Measurements from ENCODE around the gene MYMK. TPM values are rescaled to one million over a fixed set of nuclear protein-coding genes. Genes with fewer than 3 reads are reported as not detected.
A peak's percentile ranks its signal among the peaks of the same experiment; 100 is the strongest.

MYMK gene
- total RNA-seq, 1 experiment from 2014 or later, result not detected

- no peaks in the 10 kb centered on the region for H3K9me3 ChIP-seq
- H3K36me3 ChIP-seq, result no peaks in the 10 kb centered on the region
- no peaks in the 10 kb centered on the region for H3K27me3 ChIP-seq
Measured at GRCh38 chr9:133528001-133528875, 3.5 kb upstream of the MYMK start.

GRCh38 chr9:133527444-133527920 lies 2.7 kb upstream of the MYMK start:
- Histone ChIP-seq H3K9me3 (no peaks in the 10 kb centered on the region), H3K36me3 (no peaks in the 10 kb centered on the region), H3K27me3 (no peaks in the 10 kb centered on the region), H3K4me3 (no peak overlapping the region)
- DNase-seq, result no peak

More at GRCh38 chr9:133528001-133528875, 3.5 kb upstream of the MYMK start:
- no peak overlapping the region for H3K4me3 ChIP-seq
- DNase-seq, result no peak

- no peaks in the 10 kb centered on the region for H3K27me3 ChIP-seq
- H3K9me3 ChIP-seq, result no peaks in the 10 kb centered on the region
- H3K36me3 ChIP-seq, result no peaks in the 10 kb centered on the region
- H3K4me3 ChIP-seq, result no peak overlapping the region
- DNase-seq, result peak; percentile 44
Measured at GRCh38 chr9:133526721-133527321, 2.1 kb upstream of the MYMK start.

- no peaks in the 10 kb centered on the region for H3K9me3 ChIP-seq
- DNase-seq, result no peak
- H3K4me3 ChIP-seq, result no peak overlapping the region
- H3K36me3 ChIP-seq, result no peaks in the 10 kb centered on the region
- no peaks in the 10 kb centered on the region for H3K27me3 ChIP-seq
Measured at GRCh38 chr9:133525677-133526076, 918 bp upstream of the MYMK start.

- no peak for DNase-seq
- no peaks in the 10 kb centered on the region for H3K27me3 ChIP-seq
- H3K9me3 ChIP-seq, result no peaks in the 10 kb centered on the region
- no peaks in the 10 kb centered on the region for H3K36me3 ChIP-seq
- no peak overlapping the region for H3K4me3 ChIP-seq
Measured at GRCh38 chr9:133524146-133524545, 613 bp downstream of the MYMK start.

- H3K4me3 ChIP-seq, result no peak overlapping the region
- no peaks in the 10 kb centered on the region for H3K27me3 ChIP-seq
- DNase-seq, result no peak
- no peaks in the 10 kb centered on the region for H3K36me3 ChIP-seq
- no peaks in the 10 kb centered on the region for H3K9me3 ChIP-seq
Measured at GRCh38 chr9:133523106-133523505, 1.7 kb downstream of the MYMK start.

- Histone ChIP-seq H3K9me3 (no peaks in the 10 kb centered on the region), H3K27me3 (no peaks in the 10 kb centered on the region), H3K4me3 (no peak overlapping the region), H3K36me3 (no peaks in the 10 kb centered on the region)
- no peak for DNase-seq
Measured at GRCh38 chr9:133522073-133522910, 2.5 kb downstream of the MYMK start.

- H3K27me3 ChIP-seq, result no peaks in the 10 kb centered on the region
- no peaks in the 10 kb centered on the region for H3K9me3 ChIP-seq
- no peaks in the 10 kb centered on the region for H3K36me3 ChIP-seq
- no peak for DNase-seq
- H3K4me3 ChIP-seq, result no peak overlapping the region
Measured at GRCh38 chr9:133521122-133522072, 3.4 kb downstream of the MYMK start.

GRCh38 chr9:133520121-133520835 lies 4.5 kb downstream of the MYMK start:
- H3K4me3 ChIP-seq, result no peak overlapping the region
- H3K36me3 ChIP-seq, result no peaks in the 10 kb centered on the region
- H3K9me3 ChIP-seq, result no peaks in the 10 kb centered on the region
- no peaks in the 10 kb centered on the region for H3K27me3 ChIP-seq
- no peak for DNase-seq

- no peak for DNase-seq
- Histone ChIP-seq H3K36me3 (no peaks in the 10 kb centered on the region), H3K27me3 (no peaks in the 10 kb centered on the region), H3K4me3 (no peak overlapping the region), H3K9me3 (no peaks in the 10 kb centered on the region)
Measured at GRCh38 chr9:133519693-133520092, 5.1 kb downstream of the MYMK start.

GRCh38 chr9:133518706-133519449 lies 5.9 kb downstream of the MYMK start:
- no peak for DNase-seq
- H3K27me3 ChIP-seq, result no peaks in the 10 kb centered on the region

GRCh38 chr9:133518200-133518599 lies 6.6 kb downstream of the MYMK start:
- no peaks in the 10 kb centered on the region for H3K9me3 ChIP-seq
- no peak for DNase-seq
- no peaks in the 10 kb centered on the region for H3K27me3 ChIP-seq
- no peaks in the 10 kb centered on the region for H3K36me3 ChIP-seq
- H3K4me3 ChIP-seq, result no peak overlapping the region

More at GRCh38 chr9:133518706-133519449, 5.9 kb downstream of the MYMK start:
- H3K36me3 ChIP-seq, result no peaks in the 10 kb centered on the region
- H3K4me3 ChIP-seq, result no peak overlapping the region
- no peaks in the 10 kb centered on the region for H3K9me3 ChIP-seq

GRCh38 chr9:133517711-133518110 lies 7.0 kb downstream of the MYMK start:
- H3K36me3 ChIP-seq, result no peaks in the 10 kb centered on the region
- DNase-seq, result no peak
- H3K27me3 ChIP-seq, result no peaks in the 10 kb centered on the region
- H3K4me3 ChIP-seq, result no peak overlapping the region
- H3K9me3 ChIP-seq, result no peaks in the 10 kb centered on the region

- H3K9me3 ChIP-seq, result no peaks in the 10 kb centered on the region
- no peaks in the 10 kb centered on the region for H3K36me3 ChIP-seq
- DNase-seq, result no peak
- no peaks in the 10 kb centered on the region for H3K27me3 ChIP-seq
- no peak overlapping the region for H3K4me3 ChIP-seq
Measured at GRCh38 chr9:133516961-133517350, 7.8 kb downstream of the MYMK start.
